Skeletal muscle satellite cell (primary cell): ENCODE measurements around the gene TNIK.

Source experiments
- H3K27me3 ChIP-seq: 2 replicates; pipeline ENCODE4 v1.7.0; 2013; ENCODE audit warnings: low read length; ENCODE audit not compliant: control insufficient read depth, insufficient read depth
- H3K36me3 ChIP-seq: 2 replicates; pipeline ENCODE4 v1.7.0; 2013; ENCODE audit warnings: mild to moderate bottlenecking, control low read depth, low read length; ENCODE audit not compliant: insufficient read depth
- H3K4me1 ChIP-seq: 2 replicates; pipeline ENCODE4 v1.7.0; 2013; ENCODE audit warnings: low read length; ENCODE audit not compliant: control insufficient read depth, insufficient read depth
- H3K4me2 ChIP-seq: 2 replicates; pipeline ENCODE4 v1.7.0; 2013; ENCODE audit warnings: mild to moderate bottlenecking, low read length
- H3K4me3 ChIP-seq: 2 replicates; pipeline ENCODE4 v1.7.0; 2013; ENCODE audit warnings: low read length
- H3K9ac ChIP-seq: 2 replicates; pipeline ENCODE4 v1.7.0; 2013; ENCODE audit warnings: mild to moderate bottlenecking, low read depth, low read length, moderate library complexity
- H3K9me3 ChIP-seq: replicated peaks from 2 replicates; pipeline ENCODE4 v1.7.0; 2013; ENCODE audit warnings: mild to moderate bottlenecking, control low read depth, low read length

The TNIK gene

GRCh38 chr3:171329746-171330145 lies 130.5 kb downstream of the TNIK start:
- Histone ChIP-seq H3K27me3 (peaks cover 9% of the 10 kb centered on the region), H3K36me3 (no peaks in the 10 kb centered on the region), H3K4me3 (no peak overlapping the region), H3K4me1 (no peaks in the 10 kb centered on the region), H3K9me3 (no peaks in the 10 kb centered on the region), H3K4me2 (no peak overlapping the region), H3K9ac (no peak overlapping the region)

GRCh38 chr3:171328419-171329082 lies 131.7 kb downstream of the TNIK start:
- Histone ChIP-seq H3K4me2 (no peak overlapping the region), H3K9ac (no peak overlapping the region), H3K4me1 (peaks cover 11% of the 10 kb centered on the region), H3K9me3 (no peaks in the 10 kb centered on the region), H3K36me3 (no peaks in the 10 kb centered on the region), H3K4me3 (no peak overlapping the region), H3K27me3 (peaks cover 9% of the 10 kb centered on the region)

DNA sequence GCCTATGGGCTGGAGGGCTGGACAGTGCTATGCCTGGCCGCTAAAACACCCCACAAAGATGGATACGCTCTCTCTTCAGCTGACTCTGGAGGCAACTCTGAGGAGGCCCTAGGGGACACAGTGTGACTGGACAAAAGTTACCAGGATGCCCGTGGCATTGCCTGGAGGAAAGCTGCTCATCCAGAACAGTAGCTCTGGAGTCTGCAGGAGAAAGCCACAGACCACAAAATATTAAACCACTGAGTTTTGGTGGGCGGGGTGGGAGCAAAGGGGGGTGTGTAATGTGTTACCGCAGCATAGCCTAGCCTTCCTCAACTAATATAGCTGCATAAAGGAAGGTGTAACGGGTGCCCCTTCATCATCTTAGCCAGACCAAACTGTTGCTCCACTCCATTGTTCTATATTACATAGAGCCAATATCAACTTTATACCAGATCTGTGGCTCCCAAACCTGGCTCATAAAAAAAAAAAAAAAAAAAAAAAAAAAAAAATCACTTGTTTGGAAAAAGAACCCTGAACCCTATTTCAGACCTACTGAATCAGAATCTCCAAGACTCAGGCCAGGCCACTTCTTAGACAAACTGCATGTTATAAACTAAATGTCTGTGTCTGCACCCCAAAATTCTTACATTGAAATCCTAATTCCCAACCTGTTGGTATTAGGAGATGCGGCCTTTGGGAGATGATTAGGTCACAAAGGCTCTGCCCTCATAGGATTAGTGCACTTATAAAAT lies 132.6 kb downstream of the TNIK start:
- peaks cover 14% of the 10 kb centered on the region for H3K4me1 ChIP-seq
- no peaks in the 10 kb centered on the region for H3K36me3 ChIP-seq
- H3K4me2 ChIP-seq: no peak overlapping the region
- H3K4me3 ChIP-seq: no peak overlapping the region
- H3K9ac ChIP-seq: no peak overlapping the region
- H3K9me3 ChIP-seq: no peaks in the 10 kb centered on the region
- peaks cover 9% of the 10 kb centered on the region for H3K27me3 ChIP-seq

DNA sequence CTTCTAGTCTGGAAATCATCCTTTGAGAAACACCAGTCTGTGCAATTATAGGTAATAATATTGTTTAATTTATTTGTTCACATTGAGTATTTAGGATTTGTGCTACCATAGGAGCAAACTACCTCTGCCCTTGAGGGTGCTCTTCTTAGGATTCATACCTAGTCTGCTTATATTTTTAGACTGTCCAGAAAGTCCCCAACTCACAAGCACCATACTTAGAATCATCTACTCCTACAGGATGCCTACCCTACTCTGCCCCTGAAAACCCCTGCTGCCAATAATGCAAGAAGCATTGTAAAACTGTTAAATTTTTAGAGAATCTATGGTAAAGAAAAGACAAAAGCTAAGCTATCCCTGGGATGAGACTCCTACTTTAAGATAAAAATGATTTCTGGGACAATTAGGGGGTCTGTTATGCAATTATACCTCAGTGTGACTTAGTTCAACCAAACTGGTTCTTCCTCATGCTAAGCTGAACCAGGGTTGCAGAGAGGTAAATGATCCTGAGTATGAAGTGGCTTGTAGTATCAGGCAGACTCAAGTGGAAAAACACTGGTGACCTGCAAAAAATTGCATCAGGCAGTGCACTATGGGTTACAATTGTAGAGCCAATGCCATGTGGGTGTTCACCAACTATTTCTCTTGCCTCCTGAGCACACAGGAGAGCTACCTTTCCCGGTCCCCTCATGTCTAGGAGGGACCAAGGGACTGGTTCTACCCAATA lies 133.3 kb downstream of the TNIK start:
- H3K36me3 ChIP-seq: no peaks in the 10 kb centered on the region
- H3K9ac ChIP-seq: no peak overlapping the region
- no peaks in the 10 kb centered on the region for H3K9me3 ChIP-seq
- peaks cover 14% of the 10 kb centered on the region for H3K4me1 ChIP-seq
- H3K27me3 ChIP-seq: peaks cover 9% of the 10 kb centered on the region
- H3K4me3 ChIP-seq: no peak overlapping the region
- no peak overlapping the region for H3K4me2 ChIP-seq

DNA sequence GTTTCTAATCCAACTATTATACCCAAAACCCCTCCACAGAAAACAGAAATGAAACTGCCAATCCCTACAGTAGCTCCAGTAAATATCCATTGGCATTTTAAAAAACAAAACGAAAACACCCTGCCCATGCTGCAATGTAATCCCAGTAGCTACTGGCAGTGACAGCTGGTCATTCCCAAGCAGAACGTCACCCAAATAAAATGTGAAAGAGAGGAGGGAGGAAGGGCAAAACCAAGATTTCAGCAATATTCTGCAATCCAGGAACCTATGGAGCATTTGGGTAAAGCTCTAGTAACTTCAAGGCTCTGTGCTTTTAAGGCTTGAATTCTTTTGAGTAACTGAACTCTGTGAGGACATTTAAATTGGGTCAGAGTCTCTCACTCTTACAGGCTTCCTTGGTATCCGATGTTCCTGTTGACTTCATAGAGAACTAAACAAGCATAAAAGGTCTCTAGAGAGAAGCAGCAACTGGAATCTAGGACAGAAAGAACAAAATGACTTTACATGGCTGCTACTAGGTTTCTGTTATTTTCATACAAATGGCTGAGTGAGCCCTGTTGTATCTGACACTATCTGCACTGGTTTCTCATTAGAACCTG lies 136.2 kb downstream of the TNIK start:
- Histone ChIP-seq H3K4me3 (peak overlapping the region; percentile 6), H3K27me3 (no peaks in the 10 kb centered on the region), H3K4me2 (peak overlapping the region; percentile 68), H3K4me1 (peaks cover 14% of the 10 kb centered on the region), H3K9me3 (no peaks in the 10 kb centered on the region), H3K9ac (peak overlapping the region; percentile 39), H3K36me3 (no peaks in the 10 kb centered on the region)

GRCh38 chr3:171321559-171322360 lies 138.4 kb downstream of the TNIK start:
- H3K4me2 ChIP-seq: no peak overlapping the region
- no peaks in the 10 kb centered on the region for H3K9me3 ChIP-seq
- H3K9ac ChIP-seq: no peak overlapping the region
- no peaks in the 10 kb centered on the region for H3K36me3 ChIP-seq
- H3K4me3 ChIP-seq: no peak overlapping the region
- H3K4me1 ChIP-seq: peaks cover 14% of the 10 kb centered on the region
- no peaks in the 10 kb centered on the region for H3K27me3 ChIP-seq

- H3K4me3 ChIP-seq: no peak overlapping the region
Observed at GRCh38 chr3:171320750-171321558, 139.3 kb downstream of the TNIK start.

GRCh38 chr3:171317171-171317570 lies 143.0 kb downstream of the TNIK start:
- no peaks in the 10 kb centered on the region for H3K9me3 ChIP-seq
- H3K4me3 ChIP-seq: no peak overlapping the region
- no peak overlapping the region for H3K4me2 ChIP-seq
- H3K9ac ChIP-seq: no peak overlapping the region
- H3K36me3 ChIP-seq: no peaks in the 10 kb centered on the region
- peaks cover 3% of the 10 kb centered on the region for H3K27me3 ChIP-seq
- H3K4me1 ChIP-seq: no peaks in the 10 kb centered on the region

More at GRCh38 chr3:171320750-171321558, 139.3 kb downstream of the TNIK start:
- Histone ChIP-seq H3K4me2 (no peak overlapping the region), H3K36me3 (no peaks in the 10 kb centered on the region), H3K9me3 (no peaks in the 10 kb centered on the region), H3K27me3 (no peaks in the 10 kb centered on the region), H3K9ac (no peak overlapping the region), H3K4me1 (peaks cover 14% of the 10 kb centered on the region)

DNA sequence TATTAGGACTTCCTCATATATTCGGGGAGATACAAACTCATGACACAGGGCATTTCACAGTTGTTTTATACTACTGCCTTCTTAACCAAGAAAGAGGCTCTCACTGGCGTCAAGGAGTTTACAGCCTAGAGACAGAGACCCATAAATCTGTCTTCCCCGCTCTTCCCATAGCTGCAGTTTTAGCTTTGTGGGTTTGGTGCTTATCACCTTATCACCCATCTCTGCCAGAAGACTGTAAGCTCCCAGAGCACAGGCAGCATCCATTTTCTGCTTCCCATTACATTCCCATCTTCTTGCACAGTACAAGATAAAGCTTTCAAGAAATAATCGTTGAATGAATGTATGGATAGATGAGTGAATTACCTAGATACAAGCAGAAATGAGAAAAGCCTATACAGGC lies 144.3 kb downstream of the TNIK start:
- H3K4me2 ChIP-seq: no peak overlapping the region
- no peak overlapping the region for H3K4me3 ChIP-seq
- no peaks in the 10 kb centered on the region for H3K9me3 ChIP-seq
- no peaks in the 10 kb centered on the region for H3K36me3 ChIP-seq
- no peaks in the 10 kb centered on the region for H3K4me1 ChIP-seq
- no peak overlapping the region for H3K9ac ChIP-seq
- peaks cover 3% of the 10 kb centered on the region for H3K27me3 ChIP-seq

DNA sequence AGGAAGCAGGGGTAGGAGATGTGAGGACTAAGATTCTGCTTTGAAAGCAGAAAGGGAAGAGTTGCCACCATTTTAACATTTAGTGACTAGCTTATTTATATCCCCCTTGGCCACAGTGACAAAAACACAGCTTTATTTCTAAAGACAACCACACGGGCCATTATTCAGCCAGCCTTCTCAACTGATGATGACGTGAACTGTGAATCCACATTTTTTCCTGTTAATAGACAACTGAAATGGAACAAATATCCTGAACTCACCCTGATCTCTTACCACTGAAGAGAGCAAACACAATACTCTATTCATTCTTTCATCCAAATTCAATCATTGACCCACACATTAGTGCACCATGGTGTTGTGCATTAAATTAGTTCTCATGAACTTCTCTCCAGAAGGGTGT lies 145.1 kb downstream of the TNIK start:
- Histone ChIP-seq H3K27me3 (peaks cover 3% of the 10 kb centered on the region), H3K9me3 (no peaks in the 10 kb centered on the region), H3K9ac (no peak overlapping the region), H3K36me3 (no peaks in the 10 kb centered on the region), H3K4me1 (no peaks in the 10 kb centered on the region), H3K4me2 (no peak overlapping the region), H3K4me3 (no peak overlapping the region)
